GM12878 (cell line): ENCODE data around the gene GABRP. TPM values are rescaled to one million over a fixed set of nuclear protein-coding genes. Genes with fewer than 3 reads are reported as not detected.

Experiments used
- ATAC-seq: fragments of 200-7000 bp; cut with Tn5 transposase; 3 replicates; pipeline ENCODE4 v1.9.1; 2020; ENCODE audit warnings: mild to moderate bottlenecking, moderate library complexity
- BruUV-seq: library from RNA; stranded (reverse); fragments of 400-500 nt; replicated peaks from 2 replicates; lab custom pipeline; 2021; lab: Mats Ljungman, UMichigan
- CTCF ChIA-PET: fragments of 300-600 bp; sonication (Branson Sonifier 250); formaldehyde crosslinking; extraction: SDS; loops from one replicate; lab custom pipeline; 2021; ENCODE audit warnings: inconsistent platforms; lab: Yijun Ruan, JAX
- POLR2A ChIA-PET: fragments of 350-600 bp; formaldehyde crosslinking; extraction: SDS; loops from one replicate; lab custom pipeline; 2021; ENCODE audit warnings: inconsistent platforms; lab: Charles Lee
- RAD21 ChIA-PET: fragments of 300-600 bp; sonication (Branson Sonifier 250); formaldehyde crosslinking; loops from one replicate; lab custom pipeline; 2023; ENCODE audit warnings: antibody characterized with exemption; ENCODE audit not compliant: unreplicated experiment; lab: Charles Lee
- SMC1A ChIA-PET: fragments of 300-600 bp; sonication (Branson Sonifier 250); formaldehyde crosslinking; loops from one replicate; lab custom pipeline; 2023; ENCODE audit not compliant: unreplicated experiment, uncharacterized antibody; lab: Charles Lee
- DNase-seq: peaks from one replicate; pipeline ENCODE4 v3.0.0-alpha.2; 2011; ENCODE audit warnings: low read depth, low spot score
- FAIRE-seq: peaks from 3 replicates; lab custom pipeline; 2011; peaks lifted over from hg19 to GRCh38; lab: Jason Lieb, UNC
- H2AFZ ChIP-seq: 2 replicates; pipeline ENCODE4 v1.6.0; 2011; ENCODE audit warnings: low read depth, low read length, control low read depth; ENCODE audit not compliant: control insufficient read depth
- H3K27ac ChIP-seq: 2 replicates; pipeline ENCODE4 v1.5.1; 2011; ENCODE audit warnings: control low read depth; ENCODE audit not compliant: control insufficient read depth, insufficient read depth
- H3K27me3 ChIP-seq, 2 experiments: replicated peaks in 1 of 2; 2 replicates each; pipeline versions ENCODE4 v1.6.0 to v1.6.1; 2011; ENCODE audit warnings: low read length in 1 of 2; ENCODE audit not compliant: control insufficient read depth in 2 of 2, insufficient read depth in 2 of 2
- H3K36me3 ChIP-seq, 2 experiments: 2 replicates each; pipeline ENCODE4 v1.5.1; 2011; ENCODE audit warnings: low read length in 1 of 2; ENCODE audit not compliant: control insufficient read depth in 2 of 2, insufficient read depth in 2 of 2
- H3K4me1 ChIP-seq: 2 replicates; pipeline ENCODE4 v1.6.1; 2011; ENCODE audit warnings: mild to moderate bottlenecking, low read length, moderate library complexity, mixed read lengths; ENCODE audit not compliant: control insufficient read depth, insufficient read depth
- H3K4me2 ChIP-seq: 2 replicates; pipeline ENCODE4 v1.6.0; 2011; ENCODE audit warnings: control low read depth; ENCODE audit not compliant: control insufficient read depth, insufficient read depth
- H3K4me3 ChIP-seq: fragments of 200-600 bp; sonication (generic); 2 replicates; pipeline ENCODE4 v1.5.1; 2016
- H3K79me2 ChIP-seq: 2 replicates; pipeline ENCODE4 v1.6.0; 2011; ENCODE audit warnings: low read length; ENCODE audit not compliant: control insufficient read depth, insufficient read depth
- H3K9ac ChIP-seq: 2 replicates; pipeline ENCODE4 v1.8.0; 2011; ENCODE audit warnings: low read length, control low read depth, mixed read lengths; ENCODE audit not compliant: control insufficient read depth, insufficient read depth
- H3K9me3 ChIP-seq: replicated peaks from 3 replicates; pipeline ENCODE4 v1.5.1; 2011; ENCODE audit warnings: mild to moderate bottlenecking, low read length; ENCODE audit not compliant: control insufficient read depth, insufficient read depth
- H4K20me1 ChIP-seq: 2 replicates; pipeline ENCODE4 v1.6.0; 2011; ENCODE audit not compliant: control insufficient read depth, insufficient read depth
- ASH2L ChIP-seq: fragments of 300-600, 200-600 bp; sonication (generic); IDR thresholded peaks from 2 replicates; pipeline ENCODE4 v1.6.1; 2017; ENCODE audit warnings: low read depth, mild to moderate bottlenecking, borderline replicate concordance
- E2F8 ChIP-seq: fragments of 450-650 bp; IDR thresholded peaks from 2 replicates; pipeline ENCODE4 v1.6.1; 2018; ENCODE audit warnings: mild to moderate bottlenecking, low read depth, moderate library complexity; ENCODE audit not compliant: partially characterized antibody
- JUND ChIP-seq: IDR thresholded peaks from 2 replicates; pipeline ENCODE4 v1.6.1; 2012; ENCODE audit warnings: low read depth, mild to moderate bottlenecking, low read length, improper control_type of control experiment, moderate library complexity
- MEF2A ChIP-seq: IDR thresholded peaks from 2 replicates; pipeline ENCODE4 v1.6.1; 2011; ENCODE audit warnings: low read depth, mild to moderate bottlenecking, low read length, moderate library complexity; ENCODE audit not compliant: insufficient read depth
- PAX5 ChIP-seq: IDR thresholded peaks from 2 replicates; pipeline ENCODE4 v1.6.1; 2011; ENCODE audit warnings: low read depth, low read length, borderline replicate concordance
- STAT1 ChIP-seq: fragments of 450-650 bp; conservative IDR thresholded peaks from 2 replicates; pipeline ENCODE4 v1.6.1; 2014; ENCODE audit warnings: antibody characterized with exemption, mild to moderate bottlenecking
- TARDBP ChIP-seq: IDR thresholded peaks from 2 replicates; pipeline ENCODE4 v1.6.1; 2016; ENCODE audit warnings: borderline replicate concordance
- USF2 ChIP-seq: IDR thresholded peaks from 2 replicates; pipeline ENCODE4 v1.6.1; 2011; ENCODE audit warnings: low read depth, low read length, improper control_type of control experiment, borderline replicate concordance
- WGBS: methylation state at CpG from one replicate; pipeline ENCODE4 v1.1.6; 2016; ENCODE audit warnings: low lambda C conversion rate; ENCODE audit not compliant: insufficient replicate concordance, insufficient coverage; ENCODE audit errors: missing lambda C conversion rate; 5-methylcytosine and 5-hydroxymethylcytosine counted together
- in situ Hi-C: fragments of 300-500 bp; cut with MboI; formaldehyde crosslinking; loops from 9 replicates; pipeline ENCODE4 v1.14.3; 2018; ENCODE audit warnings: mixed read lengths
- intact Hi-C: fragments of 100-400 bp; cut with micrococcal nuclease; formaldehyde crosslinking; loops from one replicate; pipeline ENCODE4 v1.14.2; 2022; ENCODE audit not compliant: unreplicated experiment
- polyA plus RNA-seq, 11 experiments: library from polyadenylated mRNA; depleted of rRNA in 4 of 11; unstranded in 6 of 11; stranded (reverse) in 5 of 11; fragments of >200 nt; fragmentation: Nextera tagmentation in 4 of 11; fragmentation: Illumina TruSeq in 1 of 11; extraction: Ambion mirVana in 4 of 11; extraction: Trizol in 1 of 11; gene quantifications; 1 replicate in 1 of 11; 2 replicates in 10 of 11; pipeline versions ENCODE4 v1.2.1 to v1.2.3, GENCODE V29; 2011 to 2016; ENCODE audit warnings: inconsistent platforms in 2 of 11, missing spikeins in 2 of 11, low read depth in 1 of 11
- total RNA-seq, 4 experiments: library from RNA; depleted of rRNA in 3 of 4; stranded (reverse); fragments of >200 nt in 3 of 4; fragmentation: Illumina TruSeq in 1 of 4; extraction: Trizol in 1 of 4; gene quantifications; 2 replicates each; pipeline versions ENCODE4 v1.2.1 to v1.2.3, GENCODE V29; 2013 to 2021

The GABRP gene
- total and polyA plus RNA-seq, 10 of the 15 experiments (the other 5 are each of a cell fraction or from before 2014, with no cell fraction given), result 0.04 TPM; not detected in 9

DNA sequence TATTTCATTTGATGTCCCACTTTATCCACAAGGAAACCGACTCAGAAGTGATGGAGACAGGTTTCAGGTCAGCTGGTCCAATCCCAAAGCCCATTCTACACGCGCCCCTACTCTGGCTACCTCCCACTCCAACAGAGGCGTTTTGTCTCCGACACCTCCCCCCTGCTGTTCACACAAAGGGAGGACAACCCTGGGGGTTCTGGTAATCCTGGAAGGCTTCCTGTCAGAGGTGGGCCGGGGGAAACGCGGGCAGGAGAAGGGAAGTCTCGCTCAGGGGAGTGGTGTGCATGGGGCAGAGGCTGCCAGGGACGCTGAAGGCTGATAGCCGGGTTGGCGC is 39.7 kb upstream of the GABRP start:
- no peak overlapping the region for H3K4me2 ChIP-seq
- WGBS, result 12% methylated on average over 12 of the region's 12 CpGs
- no peak overlapping the region for H3K4me3 ChIP-seq
- ChIA-PET POLR2A (no interaction called here), SMC1A (interaction anchor here (2.7 kb wide), 1 partner anchor 47 kb away, joined by 31 read pairs; no protein-coding TSS in a partner anchor), CTCF (interaction anchor here (1.2 to 7.3 kb wide), 5 partner anchors 42 to 598 kb away, joined by 3 to 106 read pairs (median 4); no protein-coding TSS in a partner anchor), RAD21 (interaction anchor here (1.1 to 5.5 kb wide), 2 partner anchors 48 to 51 kb away, joined by 4 to 44 read pairs; no protein-coding TSS in a partner anchor)
- in situ Hi-C loops, result no loop called here
- no peak overlapping the region for H2AFZ ChIP-seq
- no peaks in the 10 kb centered on the region for H4K20me1 ChIP-seq
- H3K36me3 ChIP-seq, result no peaks in the 10 kb centered on the region
- no peaks in the 10 kb centered on the region for H3K79me2 ChIP-seq
- no peak for DNase-seq
- BruUV-seq, result no TSS peak
- no peak for FAIRE-seq
- H3K27me3 ChIP-seq, result peaks cover 0 to 7% of the 10 kb centered on the region in 2 experiments; a peak in 2 of 4 replicates
- TF ChIP-seq USF2 (no peak), MEF2A (no peak), E2F8 (no peak), ASH2L (no peak), STAT1 (no peak), TARDBP (no peak), PAX5 (no peak), JUND (no peak)
- H3K9me3 ChIP-seq, result no peaks in the 10 kb centered on the region
- H3K9ac ChIP-seq, result no peak overlapping the region
- H3K27ac ChIP-seq, result no peak overlapping the region
- intact Hi-C loops, result loop anchor here (1.0 to 10.0 kb wide), 5 partner anchors 31 to 598 kb away; no protein-coding TSS in a partner anchor
- no peak for ATAC-seq
- no peaks in the 10 kb centered on the region for H3K4me1 ChIP-seq
